PC-9 (cell line): Measurements from ENCODE around the gene DNMBP.

ENCODE experiments used
- CTCF ChIP-seq: fragments of 200-600 bp; sonication (generic); conservative IDR thresholded peaks from 2 replicates; pipeline ENCODE4 v1.6.1; 2017; ENCODE audit warnings: mixed run types, antibody characterized with exemption, mild to moderate bottlenecking, moderate library complexity
- EZH2 ChIP-seq: fragments of 200-600 bp; sonication (generic); IDR thresholded peaks from 2 replicates; pipeline ENCODE4 v1.8.0; 2017; ENCODE audit warnings: antibody characterized with exemption, low read depth

- TF ChIP-seq CTCF, result no peak
- TF ChIP-seq EZH2, result no peak
Observed at GRCh38 chr10:99855479-99856071, 154.2 kb downstream of the DNMBP start.
